SK-N-DZ (cell line): ENCODE results near the gene SIAE.
A peak's percentile ranks its signal among the peaks of the same experiment; 100 is the strongest.
"Not testable (repeated sequence)": the region's sequence is repeated elsewhere in the genome, so short reads cannot be mapped to it uniquely, and the experiment has no call there.

Experiments
- DNase-seq: peaks from one replicate; pipeline ENCODE4 v3.0.0-alpha.2; 2015; ENCODE audit warnings: low spot score

Gene SIAE

GRCh38 chr11:124623861-124624525 lies 49.5 kb downstream of the SIAE start:
- no peak for DNase-seq

DNA sequence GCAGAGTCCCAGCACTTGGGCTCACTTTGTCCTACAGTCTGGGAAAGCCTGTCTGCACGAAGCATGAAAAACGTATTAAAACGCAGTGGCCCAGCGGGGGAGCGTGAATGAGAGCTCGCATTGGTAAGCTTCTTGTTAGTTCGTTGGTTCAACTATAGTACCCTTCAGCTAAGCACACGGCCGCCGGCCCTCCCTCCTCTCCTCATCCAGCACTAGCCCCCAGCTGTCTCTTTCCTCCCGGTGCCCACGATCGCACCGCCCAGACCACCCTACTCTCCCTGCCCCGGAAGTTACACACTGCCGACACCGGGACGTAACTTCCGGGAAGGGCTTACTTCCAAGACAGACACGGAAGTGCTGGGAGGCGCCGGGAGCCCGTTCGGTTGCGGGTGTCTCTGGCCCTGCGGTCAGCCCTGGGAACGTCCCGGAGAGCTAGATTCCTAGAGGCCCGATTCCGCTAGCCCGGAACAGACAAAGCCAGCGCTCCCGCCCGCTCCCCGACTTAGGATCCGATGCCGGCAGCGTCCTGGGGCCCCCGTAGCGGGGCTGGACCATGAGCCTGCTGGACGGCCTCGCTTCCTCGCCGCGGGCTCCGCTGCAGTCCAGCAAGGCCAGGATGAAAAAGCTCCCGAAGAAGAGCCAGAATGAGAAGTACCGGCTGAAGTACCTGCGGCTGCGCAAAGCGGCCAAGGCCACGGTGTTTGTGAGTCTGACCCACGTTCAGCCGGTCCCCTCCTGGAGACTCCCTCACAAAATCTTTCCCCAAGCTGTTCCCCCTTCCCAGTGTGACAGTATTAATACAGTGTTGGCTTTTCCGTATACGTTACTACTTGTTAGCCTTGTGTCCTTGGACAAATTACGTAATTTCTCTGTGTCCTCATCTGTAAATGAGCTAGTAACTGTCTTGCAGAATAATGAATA lies 50.7 kb downstream of the SIAE start, which contains the start of gene TBRG1:
TSS of gene TBRG1 (plus strand) at position 334 of the 921 bp plus-strand sequence. CDS start at position 554, 220 bp downstream.
- peak; percentile 86 for DNase-seq

- DNase-seq: no peak
These were observed 54.7 kb downstream of the SIAE start for GRCh38 chr11:124618863-124619262.

- no peak for DNase-seq
These were observed 60.8 kb downstream of the SIAE start for GRCh38 chr11:124612567-124613246.

- no peak for DNase-seq
These were observed 61.5 kb downstream of the SIAE start for GRCh38 chr11:124612045-124612444.

GRCh38 chr11:124611064-124611463 lies 62.5 kb downstream of the SIAE start, which contains the start of gene PANX3:
Gene PANX3, plus strand, starts transcription at chr11:124611428. Its CDS starts 129 bp downstream, at chr11:124611557.
- no peak for DNase-seq

DNA sequence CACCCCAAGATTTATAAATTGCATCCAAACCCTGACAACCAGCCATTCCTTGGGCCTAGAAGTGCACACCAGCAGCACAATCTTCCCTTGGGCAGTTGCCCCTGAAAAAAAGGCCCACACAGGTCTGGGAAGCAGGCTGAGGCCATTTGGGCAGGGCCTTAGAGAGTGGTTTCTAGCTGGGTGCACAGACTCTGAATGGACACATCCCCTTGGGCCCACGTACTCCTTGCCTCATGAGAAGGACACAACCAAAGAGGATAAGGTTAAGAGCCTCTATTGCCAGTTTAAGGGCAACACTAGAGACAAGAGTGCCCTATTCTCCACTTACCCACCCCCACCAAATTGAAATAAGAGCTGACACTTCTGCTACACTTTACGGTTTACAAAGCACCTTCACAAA lies 63.2 kb downstream of the SIAE start:
- no peak for DNase-seq

DNA sequence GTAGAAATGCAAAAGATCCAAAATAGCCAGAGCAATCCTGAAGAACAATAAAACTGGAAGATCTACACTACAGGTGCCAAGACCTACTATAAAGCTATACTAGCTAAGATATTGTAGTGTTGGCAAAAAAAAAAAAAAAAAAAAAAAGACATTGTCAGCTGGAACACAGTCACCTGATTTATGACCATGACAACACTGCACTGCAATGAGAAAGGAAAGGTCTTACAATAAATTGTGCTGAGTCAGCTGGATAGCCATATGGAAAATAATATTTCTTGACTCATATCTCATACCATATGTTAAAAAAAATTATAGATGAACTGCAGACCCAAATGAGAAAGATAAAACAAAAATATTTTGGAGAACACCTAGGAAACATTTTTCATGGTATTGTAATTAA lies 65.4 kb downstream of the SIAE start:
- DNase-seq: no peak

DNA sequence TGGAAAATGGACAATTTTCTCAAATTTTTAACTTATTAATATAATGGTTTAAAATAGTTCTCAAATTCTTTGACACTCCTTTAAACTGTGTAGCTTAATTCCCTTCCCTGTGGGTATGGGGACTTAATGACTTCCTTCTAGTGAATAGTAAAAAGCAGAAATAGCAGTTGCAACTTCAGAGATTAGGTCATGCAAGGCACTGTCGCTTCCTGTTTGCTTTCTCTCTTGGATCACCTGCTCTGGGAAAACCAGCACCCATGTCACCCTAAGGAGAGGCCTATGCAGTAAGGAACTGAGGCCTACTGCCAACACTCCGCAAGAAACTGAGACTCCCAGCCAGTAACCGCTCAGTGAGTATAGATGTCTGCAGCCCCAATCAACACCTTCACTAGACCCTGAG lies 67.8 kb downstream of the SIAE start:
- no peak for DNase-seq

GRCh38 chr11:124602723-124603122 lies 70.8 kb downstream of the SIAE start:
- not testable (repeated sequence) for DNase-seq

DNA sequence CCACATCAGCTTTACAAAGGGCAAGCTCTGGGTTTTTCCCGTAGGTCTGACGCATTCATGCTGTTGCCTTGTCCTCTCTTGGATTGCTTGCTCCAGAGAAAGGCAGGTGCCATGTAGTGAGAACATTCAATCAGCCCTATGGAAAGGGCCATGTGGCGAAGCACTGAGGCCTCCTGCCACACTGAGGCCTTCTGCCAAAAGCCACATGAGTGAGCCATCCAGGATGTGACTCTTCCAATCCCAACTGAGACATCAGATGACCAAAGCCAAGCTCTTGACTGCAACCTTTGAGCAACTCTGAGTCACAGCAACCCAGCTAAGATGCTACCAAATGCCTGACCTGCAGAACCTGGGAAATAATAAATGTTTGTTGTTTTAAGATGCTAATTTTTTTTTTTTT lies 71.3 kb downstream of the SIAE start:
- no peak for DNase-seq

DNA sequence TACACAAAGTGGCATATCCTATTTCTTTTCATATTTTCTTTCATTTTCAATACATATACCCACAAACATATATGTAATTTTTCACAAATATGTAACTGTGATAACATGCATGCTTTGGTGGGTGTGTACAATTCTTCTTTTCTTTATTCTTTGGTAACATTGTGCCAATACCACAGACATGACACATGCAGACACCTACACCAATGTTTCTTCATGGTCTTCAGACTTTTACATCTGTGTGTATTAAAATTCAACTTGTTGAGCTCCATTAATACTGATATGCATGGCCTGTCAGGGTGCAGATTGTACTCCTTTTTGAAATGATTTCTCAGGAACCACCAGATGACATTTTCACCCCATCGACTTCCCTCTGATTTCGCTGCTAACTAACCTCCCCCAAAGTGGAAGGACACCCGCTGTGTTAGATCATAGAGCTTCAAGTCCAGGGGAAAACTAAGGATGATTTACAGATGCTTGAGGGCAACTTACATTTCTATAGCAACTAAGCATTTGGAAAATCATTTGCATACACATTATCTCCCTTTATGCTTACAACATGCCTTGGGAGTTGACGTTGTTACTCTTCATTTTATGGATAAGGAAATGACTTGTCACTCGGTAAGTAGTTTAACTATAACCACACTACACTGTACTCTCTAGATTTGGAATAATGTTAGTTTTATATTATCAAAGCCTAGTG lies 72.8 kb downstream of the SIAE start:
- no peak for DNase-seq

DNA sequence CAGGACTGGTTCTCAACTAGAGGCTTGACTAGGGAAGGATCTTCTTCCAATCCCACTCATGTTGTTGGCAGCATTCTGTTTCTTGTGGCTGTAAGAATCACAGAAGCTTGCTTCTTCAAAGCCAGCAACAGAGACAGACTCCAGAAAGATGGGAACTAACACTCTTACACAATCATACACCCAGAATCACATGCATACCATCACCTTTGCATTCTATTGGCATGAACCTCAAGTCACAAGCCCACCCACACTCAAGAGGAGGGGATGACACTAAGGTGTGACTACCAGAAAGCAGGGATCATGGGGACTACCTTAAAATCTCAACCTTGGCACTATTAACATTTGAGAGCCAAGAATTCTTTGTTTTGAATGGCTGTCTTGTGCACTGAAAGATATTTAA lies 75.9 kb downstream of the SIAE start:
- DNase-seq: no peak

DNA sequence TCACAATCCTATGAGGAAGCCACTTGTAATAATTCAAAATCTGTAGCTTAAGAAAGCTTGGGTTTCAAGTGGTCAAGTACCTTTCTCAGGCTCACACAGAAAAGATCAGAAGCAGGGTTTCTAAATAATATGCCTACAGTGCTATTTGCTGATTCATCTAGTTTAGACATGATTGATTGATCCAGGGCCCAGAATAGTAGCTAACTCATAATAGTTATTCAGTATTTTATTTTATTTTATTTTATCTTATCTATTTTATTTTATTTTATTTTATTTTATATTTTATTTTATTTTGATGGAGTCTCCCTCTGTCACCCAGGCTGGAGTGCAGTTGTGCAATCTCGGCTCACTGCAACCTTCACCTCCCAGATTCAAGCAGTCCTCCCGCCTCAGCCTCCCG lies 78.2 kb downstream of the SIAE start:
- DNase-seq: no peak

DNA sequence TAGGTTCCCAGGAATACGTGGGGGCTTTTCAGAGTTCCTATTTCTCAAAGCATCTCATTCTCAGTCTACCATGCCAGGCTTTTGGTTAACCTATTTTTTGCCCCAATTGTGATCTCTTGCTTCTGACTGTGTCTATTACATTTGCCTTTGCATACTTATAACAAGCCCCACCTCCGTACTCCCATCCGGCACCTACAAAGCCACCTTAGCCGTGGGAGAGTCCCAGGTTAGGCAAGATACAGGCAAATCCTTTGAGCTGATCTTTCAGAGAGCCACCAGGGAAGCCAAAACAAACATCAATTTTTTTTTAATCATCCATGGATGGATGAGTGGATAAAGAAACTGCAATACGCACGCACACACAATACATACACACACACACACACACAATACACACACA lies 80.9 kb downstream of the SIAE start:
- no peak for DNase-seq

- no peak for DNase-seq
These were observed 82.1 kb downstream of the SIAE start for GRCh38 chr11:124591430-124591829.

- peak; percentile 13 for DNase-seq
These were observed 87.2 kb downstream of the SIAE start for GRCh38 chr11:124586238-124586860.

GRCh38 chr11:124584681-124585372 lies 88.7 kb downstream of the SIAE start:
- DNase-seq: no peak

DNA sequence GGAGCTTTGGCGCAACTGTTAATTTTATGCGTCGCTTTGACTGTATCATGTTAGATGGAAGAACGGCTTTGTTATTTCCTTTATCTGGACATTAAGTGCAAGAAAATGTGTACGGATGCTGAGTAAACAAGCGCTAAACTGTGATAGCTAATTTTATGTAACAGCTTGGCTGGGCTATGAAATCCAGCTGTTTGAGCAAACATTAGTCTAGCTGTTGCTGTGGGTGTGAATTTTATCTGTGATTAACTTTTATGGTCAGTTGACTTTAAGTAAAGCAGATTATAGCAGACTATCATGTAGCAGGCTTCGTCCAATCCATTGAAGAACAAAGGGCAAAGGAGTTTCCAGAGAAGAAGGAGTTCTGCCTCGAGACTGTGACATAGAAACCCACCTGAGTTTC lies 89.8 kb downstream of the SIAE start:
- DNase-seq: no peak
